HCEC 1CT (cell line): Measurements from ENCODE around the gene GRID1.

Source experiments
- DNase-seq: peaks from one replicate; pipeline ENCODE4 v3.0.0-alpha.2; 2017

The GRID1 gene

GRCh38 chr10:86368987-86369386 is 2.4 kb upstream of the GRID1 start:
- DNase-seq: no peak

DNA sequence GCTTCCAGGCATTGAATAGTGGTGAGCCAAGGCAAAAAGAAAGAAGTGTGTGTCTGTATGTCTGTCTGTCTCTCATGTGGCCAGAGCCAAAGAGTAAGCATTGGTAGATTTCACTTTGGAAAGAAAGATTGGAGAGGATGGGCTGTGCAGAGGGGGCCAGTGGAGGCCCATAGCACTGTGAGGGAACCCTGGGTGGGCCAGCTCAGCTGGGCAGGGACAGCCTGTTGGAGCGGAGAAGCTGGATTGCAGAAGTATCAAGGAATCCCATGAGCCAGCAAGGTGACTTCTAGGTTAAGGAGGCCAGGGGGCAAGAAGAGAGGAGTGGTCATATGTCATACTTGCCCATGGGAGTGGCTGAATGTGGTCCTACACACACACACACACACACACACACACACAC is 1.5 kb upstream of the GRID1 start:
- no peak for DNase-seq

DNA sequence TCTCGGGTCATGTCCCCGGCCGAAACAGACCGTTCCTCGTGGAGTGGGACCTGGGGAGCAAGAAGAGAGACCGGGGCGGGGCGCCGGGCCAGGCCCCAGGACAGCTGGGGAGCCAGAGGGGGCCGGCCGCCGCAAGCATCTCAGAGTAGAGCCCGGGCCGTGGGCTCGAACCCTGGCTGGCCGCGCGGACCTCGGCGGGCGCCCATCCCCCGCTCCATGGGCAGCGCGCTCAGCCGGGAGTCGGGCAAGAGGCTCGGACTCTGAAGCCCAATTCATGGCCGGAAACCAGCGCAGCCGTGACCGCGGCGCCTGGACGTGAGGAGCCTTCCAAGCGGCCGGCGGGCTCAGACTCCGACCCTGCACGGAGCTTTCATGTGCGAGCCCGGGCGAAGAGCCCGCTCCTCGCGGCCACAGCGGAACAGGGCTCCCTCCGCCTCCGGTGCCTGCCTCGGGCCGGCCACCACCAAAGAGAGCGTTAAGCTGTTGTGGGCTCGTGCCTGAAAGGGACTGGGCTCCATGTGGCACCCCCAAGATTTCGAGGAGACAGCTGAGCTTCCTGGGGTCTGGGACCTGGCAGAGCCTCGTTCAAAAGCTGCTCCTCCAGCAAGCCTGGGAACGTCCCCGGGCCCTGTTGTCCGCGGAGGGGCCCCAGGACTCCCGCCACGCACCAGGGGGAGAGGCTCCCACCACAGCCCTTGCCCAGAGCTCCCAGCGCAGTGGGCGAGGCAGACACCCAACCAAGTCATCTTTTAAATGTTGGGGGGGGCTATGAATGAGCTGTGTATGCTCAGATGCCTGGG is 757 bp upstream of the GRID1 start:
- DNase-seq: no peak

DNA sequence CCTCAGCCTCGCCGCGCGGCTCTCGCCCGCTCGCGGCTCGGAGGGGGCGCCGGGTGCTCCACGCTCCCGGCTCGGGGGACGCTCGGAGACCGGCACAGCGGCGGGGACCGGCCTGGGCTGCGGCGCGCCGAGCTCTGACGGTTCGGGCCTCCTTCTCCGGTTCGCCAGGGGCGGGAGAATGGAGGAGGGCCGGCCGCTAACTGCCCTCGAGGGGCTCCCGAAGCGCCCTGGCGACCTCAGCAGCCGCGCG is 232 bp upstream of the GRID1 start:
- DNase-seq: no peak

DNA sequence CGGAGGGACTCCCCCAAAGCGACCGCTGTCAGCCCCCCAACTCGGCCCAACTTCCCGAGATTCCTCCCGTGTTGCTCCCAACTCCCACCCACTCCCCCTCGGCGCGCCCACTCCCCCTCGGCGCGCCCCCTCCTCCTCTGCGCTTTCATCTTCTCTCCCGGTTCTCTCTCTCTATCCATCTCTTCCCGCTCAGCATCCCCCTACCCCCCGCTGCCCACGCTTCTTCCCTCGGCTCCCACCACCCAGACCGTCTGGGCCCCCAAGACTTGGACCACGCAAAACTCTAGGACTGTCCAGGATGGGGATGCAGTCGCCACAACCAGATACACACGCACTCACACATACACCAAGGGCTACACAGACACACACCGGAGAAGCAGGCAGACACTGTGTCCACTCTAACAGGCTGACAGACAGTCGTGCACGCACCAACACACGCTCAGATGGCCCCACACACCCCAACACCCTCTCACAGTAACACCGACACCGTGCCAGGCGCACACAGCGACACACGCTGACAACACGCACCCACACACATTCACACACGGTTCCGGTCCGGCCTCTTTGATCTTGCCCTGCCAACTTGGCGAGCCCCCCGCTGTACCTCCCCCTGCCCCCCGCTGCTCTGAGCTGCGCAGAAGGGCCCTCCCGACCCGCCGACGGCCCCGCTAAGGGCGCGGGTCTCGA is 1.1 kb downstream of the GRID1 start:
- DNase-seq: no peak

DNA sequence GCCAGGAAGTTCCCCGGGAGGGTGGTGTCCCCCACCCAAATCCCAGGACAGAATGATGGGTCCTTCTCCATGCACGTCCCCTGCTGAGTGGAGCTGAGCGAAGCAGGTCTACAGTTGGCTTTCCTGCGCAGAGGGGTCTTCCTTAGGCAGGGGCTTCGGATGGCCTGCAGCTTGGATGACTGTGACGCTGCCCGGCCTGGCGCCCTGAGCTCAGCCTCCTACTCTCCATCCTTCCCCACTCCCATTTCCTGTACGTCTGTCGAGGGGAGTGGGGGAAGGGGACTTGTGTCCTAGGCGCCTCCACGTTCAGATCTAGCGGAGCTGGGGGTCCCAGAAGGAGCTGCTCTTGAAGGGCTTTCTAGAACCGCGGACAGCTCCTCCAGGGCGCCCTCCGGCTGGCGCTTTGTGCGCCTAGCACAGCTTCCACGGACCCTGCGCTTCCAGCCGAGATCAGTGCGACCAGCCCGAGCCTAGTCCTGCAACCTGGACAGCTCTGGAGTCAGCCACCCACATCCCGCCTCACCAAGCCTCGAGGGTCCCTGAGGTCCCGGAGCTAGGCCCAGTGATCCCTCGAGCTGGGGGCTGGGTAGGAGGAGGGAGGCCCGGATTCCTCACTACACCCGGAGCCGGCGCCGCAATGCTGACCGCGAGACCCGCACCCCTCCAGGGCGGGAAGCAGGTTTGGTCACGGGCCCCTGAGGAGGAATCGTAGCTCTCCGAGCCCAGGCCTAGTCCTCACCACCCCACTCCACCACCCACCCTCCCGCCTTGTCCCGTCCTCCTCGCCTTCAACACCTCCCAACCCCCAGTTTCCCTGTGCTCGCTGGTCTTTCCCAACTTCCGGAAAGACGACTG is 1.9 kb downstream of the GRID1 start:
- DNase-seq: no peak

- no peak for DNase-seq
Measured at GRCh38 chr10:86363833-86364490, 2.6 kb downstream of the GRID1 start.

DNA sequence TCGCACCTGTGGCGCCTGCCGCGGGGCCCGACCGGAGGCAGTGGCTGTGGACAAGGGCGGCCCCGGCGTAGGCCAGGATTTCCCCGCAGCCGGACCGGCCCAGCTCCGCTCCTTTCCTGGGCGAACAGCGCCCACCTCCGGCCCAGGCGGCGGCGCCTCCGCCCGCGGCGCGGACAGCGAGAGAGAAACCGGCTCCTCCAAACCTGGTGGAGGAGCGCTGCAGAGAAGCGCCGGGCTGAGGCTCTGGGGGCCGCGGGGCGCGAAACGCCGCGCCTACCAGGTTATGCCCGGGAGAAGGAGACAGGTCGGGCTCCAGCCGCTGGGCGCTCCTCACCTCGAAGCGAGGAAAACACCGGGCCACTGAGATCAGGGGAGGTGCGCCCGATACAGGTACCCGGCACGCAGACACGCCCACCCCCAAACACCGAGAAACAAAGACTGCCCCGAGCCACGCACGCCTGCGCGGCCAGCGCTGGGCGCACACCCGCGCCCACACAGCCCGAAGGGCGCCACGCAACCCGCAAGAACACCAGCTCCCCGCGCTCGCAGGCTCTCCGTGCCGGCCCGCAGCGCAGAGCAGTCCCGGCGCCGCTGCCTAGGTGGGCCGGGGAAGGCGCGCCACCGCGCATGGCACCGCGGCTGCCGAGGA is 3.3 kb downstream of the GRID1 start:
- DNase-seq: no peak

GRCh38 chr10:86362586-86363183 is 3.9 kb downstream of the GRID1 start:
- DNase-seq: no peak

DNA sequence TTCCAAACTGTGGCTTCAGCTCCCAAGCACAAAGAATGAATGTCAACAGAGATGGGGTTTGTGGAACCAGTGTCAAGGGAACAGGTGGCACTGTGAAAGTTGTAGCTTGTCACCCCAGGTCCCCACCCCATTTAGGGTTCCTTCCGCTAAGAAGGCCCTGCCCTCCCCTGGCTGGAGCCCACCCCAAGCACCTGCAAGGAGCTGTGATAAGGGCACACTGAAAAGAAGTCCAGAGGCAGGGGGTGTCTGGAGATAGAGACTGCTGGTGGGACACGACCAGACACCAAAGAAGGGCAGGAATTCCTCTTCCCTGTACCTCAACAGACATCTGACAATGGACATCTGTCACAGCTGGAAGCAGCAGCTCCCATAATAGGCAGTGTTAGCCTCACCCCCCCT is 4.5 kb downstream of the GRID1 start:
- no peak for DNase-seq

DNA sequence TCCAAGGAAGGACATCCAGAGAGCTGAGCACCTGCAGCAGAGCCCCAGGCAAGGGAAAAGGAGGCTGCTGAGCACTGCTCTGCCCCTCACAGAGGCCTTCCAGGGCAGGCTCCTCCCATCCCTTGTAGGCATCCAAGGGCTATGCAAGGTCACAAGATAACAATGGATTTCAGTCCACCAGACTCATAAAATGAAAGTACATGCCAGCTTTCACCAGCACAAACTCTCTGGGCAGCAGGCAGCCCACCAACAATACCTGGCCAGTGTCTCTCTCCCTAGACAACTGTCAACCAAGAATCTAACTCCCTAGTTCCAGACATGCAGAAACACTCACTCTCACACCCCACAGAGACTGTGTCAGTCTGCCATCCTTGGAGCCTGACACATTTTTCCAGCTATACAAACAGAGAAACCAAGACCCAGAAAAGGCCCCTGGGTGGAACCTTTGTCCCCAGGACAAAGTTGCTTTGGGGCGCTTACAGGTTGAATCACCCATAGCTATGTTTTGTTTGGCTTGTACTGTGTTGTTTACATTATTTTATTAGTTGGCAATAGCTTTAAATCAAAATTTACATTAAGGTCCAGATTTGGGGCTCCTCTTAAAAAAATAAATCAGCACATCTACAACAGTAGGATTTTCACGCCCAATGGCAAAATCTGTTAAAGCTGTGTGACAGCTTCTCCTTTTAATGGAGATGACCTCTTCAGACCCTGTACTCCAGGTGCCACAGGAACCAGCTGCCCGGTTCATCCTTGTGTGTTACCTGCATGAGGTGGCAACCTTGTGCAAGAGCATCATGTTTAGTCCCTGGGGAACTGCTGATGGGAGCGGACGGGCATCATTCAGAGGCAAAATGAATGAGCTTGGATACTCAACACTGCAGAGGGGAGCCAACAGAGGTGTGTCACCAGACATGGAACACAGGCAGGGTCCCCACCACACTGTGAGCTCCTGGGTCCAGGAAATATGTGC is 5.2 kb downstream of the GRID1 start:
- DNase-seq: no peak

- no peak for DNase-seq
Measured at GRCh38 chr10:86360657-86361056, 5.9 kb downstream of the GRID1 start.

- DNase-seq: no peak
Measured at GRCh38 chr10:86359954-86360353, 6.6 kb downstream of the GRID1 start.

- DNase-seq: no peak
Measured at GRCh38 chr10:86359111-86359510, 7.5 kb downstream of the GRID1 start.

DNA sequence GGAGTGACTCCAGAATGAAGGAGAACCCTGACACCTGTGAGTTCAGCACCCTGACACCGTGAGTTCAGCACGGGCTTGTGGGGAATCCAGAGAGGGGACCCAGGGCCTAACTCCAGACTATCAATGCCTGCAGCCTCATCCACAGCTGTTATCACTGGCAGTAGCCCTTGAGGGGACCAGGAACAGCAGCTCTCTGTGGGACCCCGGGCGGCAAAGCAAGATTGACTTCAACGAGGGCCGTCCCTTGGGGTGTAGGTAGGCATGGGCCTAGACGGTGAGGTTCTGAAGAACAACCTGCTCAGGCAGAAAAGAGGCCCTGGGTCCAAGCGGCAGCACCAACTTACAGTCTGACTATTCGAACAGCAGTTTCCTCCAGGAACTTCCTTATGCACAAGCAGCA is 8.9 kb downstream of the GRID1 start:
- no peak for DNase-seq

DNA sequence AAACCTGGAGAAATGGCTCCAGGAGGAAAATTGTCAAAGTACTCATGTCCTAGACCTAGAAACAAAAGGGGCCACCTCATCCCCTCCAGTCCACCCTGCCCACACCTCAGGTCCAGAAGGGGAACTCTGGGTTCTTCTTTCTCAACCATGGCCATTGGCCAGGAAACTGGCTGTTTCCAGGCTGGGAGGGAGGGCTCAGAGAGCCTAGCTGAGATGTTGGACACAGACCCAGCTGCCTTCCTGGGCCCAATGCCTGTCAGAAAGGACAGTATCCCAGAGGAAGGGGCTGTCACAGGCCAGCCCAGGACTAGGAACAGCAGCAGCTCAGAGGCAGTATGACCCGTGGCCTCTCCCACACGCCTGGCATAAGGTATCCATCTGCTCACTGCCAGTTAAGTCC is 9.6 kb downstream of the GRID1 start:
- DNase-seq: no peak

GRCh38 chr10:86356296-86356695 is 10.3 kb downstream of the GRID1 start:
- DNase-seq: no peak

GRCh38 chr10:86355571-86356038 is 11.0 kb downstream of the GRID1 start:
- no peak for DNase-seq

DNA sequence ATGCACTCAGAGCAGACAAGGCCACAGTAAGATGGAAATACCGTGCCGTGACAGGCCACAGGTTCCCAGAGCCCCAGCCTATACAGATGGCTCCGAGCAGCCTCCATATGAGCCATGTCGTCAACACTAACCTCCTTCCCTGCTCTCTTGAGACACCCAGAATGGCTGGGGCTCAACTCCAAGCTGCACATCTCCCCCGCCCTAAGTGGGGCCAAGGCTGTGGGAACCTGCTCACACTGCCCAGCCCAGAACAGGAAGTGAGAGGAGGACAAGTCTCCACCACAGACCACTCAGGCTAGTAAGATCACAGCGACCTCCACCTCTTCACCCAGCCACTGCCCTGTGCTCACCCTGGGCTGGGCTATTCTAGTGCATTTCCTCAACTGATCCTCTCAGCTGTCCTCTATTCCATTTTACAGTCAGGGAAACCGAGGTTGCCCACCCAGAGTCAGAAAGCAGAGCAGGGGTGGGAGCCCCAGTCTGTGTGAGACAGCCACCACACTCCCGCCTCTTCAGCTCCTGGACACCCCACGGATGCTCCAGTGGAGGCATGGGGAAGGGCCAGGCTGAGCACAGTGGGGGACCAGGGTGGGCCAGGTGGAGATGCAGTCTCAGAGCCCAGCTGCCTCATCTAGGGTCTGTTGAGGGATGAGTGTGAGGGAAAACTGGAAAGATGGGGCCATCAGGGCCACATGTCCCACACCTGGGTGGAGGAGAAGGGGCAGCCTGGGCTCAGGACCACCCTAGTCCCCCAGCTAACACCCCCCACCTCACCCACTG is 11.6 kb downstream of the GRID1 start:
- no peak for DNase-seq
